GM12874 (cell line): ENCODE measurements around the gene STK32B.

ENCODE experiments used
- TF ChIP-seq, protein P1 (sequence below): IDR thresholded peaks from 2 replicates; pipeline ENCODE4 v1.5.1; 2011; ENCODE audit warnings: low read depth, mild to moderate bottlenecking, control low read depth, low read length, moderate library complexity; ENCODE audit not compliant: insufficient read depth

The STK32B gene

DNA sequence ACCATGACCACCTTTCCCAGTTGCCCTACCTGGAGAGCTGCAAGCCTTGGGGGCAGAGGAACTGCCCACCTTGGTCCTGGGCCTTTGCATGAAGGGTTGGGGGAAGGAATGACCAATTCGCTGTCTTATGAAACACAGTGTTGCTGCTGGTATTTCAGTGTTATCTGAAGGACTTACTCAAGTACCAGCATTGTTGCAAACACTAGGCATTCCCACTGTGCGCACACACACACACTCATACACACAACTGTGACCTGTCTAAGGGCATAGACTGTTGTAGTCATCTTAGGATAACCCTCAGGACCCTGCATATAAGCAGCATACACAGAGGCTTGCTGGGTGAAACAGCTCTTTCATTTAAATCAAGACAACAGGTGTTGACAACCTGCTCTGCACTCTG, 446.2 kb downstream of the STK32B start:
- TF ChIP-seq, protein P1, sequence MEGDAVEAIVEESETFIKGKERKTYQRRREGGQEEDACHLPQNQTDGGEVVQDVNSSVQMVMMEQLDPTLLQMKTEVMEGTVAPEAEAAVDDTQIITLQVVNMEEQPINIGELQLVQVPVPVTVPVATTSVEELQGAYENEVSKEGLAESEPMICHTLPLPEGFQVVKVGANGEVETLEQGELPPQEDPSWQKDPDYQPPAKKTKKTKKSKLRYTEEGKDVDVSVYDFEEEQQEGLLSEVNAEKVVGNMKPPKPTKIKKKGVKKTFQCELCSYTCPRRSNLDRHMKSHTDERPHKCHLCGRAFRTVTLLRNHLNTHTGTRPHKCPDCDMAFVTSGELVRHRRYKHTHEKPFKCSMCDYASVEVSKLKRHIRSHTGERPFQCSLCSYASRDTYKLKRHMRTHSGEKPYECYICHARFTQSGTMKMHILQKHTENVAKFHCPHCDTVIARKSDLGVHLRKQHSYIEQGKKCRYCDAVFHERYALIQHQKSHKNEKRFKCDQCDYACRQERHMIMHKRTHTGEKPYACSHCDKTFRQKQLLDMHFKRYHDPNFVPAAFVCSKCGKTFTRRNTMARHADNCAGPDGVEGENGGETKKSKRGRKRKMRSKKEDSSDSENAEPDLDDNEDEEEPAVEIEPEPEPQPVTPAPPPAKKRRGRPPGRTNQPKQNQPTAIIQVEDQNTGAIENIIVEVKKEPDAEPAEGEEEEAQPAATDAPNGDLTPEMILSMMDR: no peak

DNA sequence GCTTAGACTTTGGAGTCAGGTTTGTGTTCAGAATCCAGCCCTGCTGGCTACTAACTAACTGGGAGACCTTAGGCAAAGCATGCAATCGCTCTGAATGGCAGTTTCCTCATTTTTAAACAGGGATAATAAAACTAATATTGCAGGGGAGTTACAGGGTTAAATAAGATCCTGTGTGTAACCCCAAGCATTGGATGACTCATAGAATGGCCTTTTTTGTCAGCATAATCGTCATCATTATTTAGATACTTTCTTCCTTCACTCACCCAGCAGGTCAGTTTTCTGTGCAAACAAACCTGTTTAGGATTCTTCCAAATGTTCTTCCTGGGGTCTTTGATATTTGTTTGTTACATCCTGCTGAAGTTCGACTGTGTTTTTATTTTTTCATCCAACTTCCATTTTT, 448.9 kb downstream of the STK32B start:
- TF ChIP-seq, protein P1: no peak

DNA sequence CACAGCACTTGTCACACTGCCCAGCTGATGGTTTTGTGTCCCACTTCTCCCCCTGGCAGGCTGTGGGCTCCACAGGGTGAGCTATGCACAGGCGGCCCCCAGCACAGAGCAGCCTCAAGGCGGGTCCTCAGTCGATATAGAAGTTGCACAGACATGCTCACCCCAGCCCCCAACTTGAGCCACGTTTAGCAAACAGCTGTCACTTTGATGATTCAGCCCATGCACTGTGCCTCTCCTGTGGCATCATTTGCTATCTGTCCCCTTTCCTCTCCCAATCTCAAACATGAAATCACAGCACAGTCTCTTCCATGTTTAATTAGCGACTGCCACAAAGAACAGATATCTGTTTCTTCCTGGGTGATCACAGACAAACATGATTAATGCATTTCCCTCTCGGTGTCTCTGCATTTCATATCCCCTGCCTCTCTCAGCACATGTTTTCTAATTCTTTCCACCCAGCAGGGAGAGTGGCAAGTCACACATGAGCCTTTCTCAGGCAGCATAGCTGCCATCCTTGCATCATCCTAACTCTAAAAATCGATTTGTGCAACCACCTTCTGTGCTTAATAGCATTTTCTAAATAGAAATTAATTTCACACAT, 452.2 kb downstream of the STK32B start:
- TF ChIP-seq, protein P1: no peak

DNA sequence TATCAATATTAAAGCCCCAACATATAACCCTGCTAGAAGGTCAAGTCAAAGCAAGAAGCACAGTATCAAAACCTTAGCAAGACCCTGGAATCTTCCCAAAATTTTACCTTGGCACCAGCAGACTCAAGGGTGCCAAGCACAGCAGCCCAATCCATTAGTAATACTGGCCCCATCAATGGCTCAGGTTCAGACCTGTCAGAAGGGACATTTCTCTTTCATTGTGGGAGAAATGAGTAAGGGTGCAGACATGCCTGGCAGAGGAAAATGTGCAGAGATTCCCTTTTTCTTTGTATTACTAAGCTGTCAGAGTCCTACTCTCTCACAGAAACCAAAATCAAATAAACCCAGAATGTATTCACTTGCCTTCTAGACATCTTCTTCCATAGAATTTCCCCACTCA, 453.2 kb downstream of the STK32B start:
- TF ChIP-seq, protein P1: no peak

DNA sequence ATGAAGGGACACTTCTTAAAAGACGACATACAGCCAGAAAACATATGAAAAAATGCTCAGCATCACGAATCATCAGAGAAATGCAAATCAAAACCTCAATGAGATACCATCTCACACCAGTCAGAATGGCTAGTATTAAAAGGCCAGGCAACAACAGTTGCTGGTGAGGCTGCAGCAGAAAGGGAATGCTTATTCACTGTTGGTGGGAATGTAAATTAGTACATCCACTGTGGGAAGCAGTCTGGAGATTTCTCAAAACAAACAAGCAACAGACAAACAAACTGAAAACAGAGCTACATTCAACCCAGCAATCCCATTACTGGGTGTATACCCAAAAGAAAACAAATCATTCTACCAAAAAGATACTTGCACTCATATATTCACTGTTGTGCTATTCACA, 459.2 kb downstream of the STK32B start:
- TF ChIP-seq, protein P1: no peak

DNA sequence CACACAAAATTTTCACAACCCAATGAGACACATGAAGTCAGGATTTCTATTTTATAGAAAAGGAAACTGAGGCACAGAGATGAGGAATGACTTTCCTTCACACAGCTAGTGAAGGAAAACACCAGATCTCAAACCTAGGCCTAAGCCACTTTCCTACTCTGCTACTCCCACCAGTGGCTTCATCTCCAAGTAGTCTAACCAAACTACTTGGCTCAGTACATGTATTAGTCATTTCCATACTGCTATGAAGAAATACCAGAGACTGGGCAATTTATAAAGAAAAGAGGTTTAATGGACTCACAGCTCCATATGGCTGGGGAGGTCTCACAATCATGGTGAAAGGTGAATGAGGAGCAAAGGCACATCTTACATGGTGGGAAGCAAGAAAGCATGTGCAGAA, 460.5 kb downstream of the STK32B start:
- TF ChIP-seq, protein P1: no peak

DNA sequence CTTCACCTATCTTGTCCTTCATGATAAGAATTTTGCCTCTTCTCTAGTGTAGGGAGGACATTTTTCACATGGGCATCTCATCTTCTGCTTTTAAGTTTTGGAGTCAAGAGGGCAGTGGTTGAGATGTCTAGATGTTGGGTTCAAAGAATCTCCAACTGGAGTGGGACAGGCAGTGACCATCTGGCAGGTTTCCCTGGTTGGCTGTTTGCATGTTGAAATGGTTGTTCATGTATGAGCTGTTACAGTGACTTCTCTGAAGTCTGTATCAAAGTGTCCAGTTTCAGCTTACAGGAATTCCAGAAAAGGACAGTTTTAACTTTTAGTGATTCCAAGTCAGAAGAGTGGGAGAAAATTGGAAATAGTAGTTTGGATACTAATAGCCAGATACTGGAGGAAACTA, 464.4 kb downstream of the STK32B start:
- TF ChIP-seq, protein P1: no peak

DNA sequence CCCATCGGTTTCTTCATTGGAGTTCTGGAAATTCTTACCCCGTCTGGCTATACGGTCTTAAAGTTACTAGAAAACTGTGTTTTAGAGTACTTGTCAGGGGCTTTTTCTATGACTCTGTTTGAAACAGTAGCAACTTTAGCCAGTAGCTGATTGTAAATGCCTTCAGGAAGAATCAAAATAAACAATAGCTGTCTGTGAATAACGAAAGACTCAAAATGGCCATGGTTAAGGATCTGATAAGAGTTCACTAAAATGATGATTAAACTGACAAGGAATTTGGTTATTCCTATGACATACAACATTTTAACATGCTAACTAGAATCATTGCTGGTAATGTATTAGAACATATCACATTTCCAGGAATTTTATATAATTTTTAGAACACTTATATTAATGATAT, 466.1 kb downstream of the STK32B start:
- TF ChIP-seq, protein P1: no peak
